GM23338 (cell line): ENCODE data around the gene ARHGAP9. TPM values are rescaled to one million over a fixed set of nuclear protein-coding genes. Genes with fewer than 3 reads are reported as not detected.

Source experiments
- ATAC-seq: fragments of 200-7000 bp; cut with Tn5 transposase; 3 replicates; pipeline ENCODE4 v1.9.1; 2020
- DNase-seq: peaks from one replicate; pipeline ENCODE4 v3.0.0-alpha.2; 2015; ENCODE audit warnings: low spot score
- H2AFZ ChIP-seq: fragments of 200-600 bp; sonication (generic); 2 replicates; pipeline ENCODE4 v1.8.0; 2016; ENCODE audit warnings: antibody characterized with exemption, mild to moderate bottlenecking, moderate library complexity
- H3F3A ChIP-seq: fragments of 200-600 bp; sonication (generic); replicated peaks from 2 replicates; pipeline ENCODE4 v1.8.0; 2017; ENCODE audit warnings: antibody characterized with exemption, mixed run types, low read depth
- H3K27ac ChIP-seq: fragments of 200-600 bp; sonication (generic); 2 replicates; pipeline ENCODE4 v1.6.1; 2016; ENCODE audit warnings: low read depth
- H3K27me3 ChIP-seq: fragments of 200-600 bp; sonication (generic); 2 replicates; pipeline ENCODE4 v1.8.0; 2016; ENCODE audit warnings: mild to moderate bottlenecking, mixed run types, moderate library complexity; ENCODE audit not compliant: insufficient read depth
- H3K36me3 ChIP-seq: fragments of 200-600 bp; sonication (generic); 2 replicates; pipeline ENCODE4 v1.8.0; 2016; ENCODE audit warnings: mild to moderate bottlenecking; ENCODE audit not compliant: insufficient read depth
- H3K4me1 ChIP-seq: fragments of 200-600 bp; sonication (generic); 2 replicates; pipeline ENCODE4 v1.8.0; 2016; ENCODE audit warnings: mild to moderate bottlenecking, moderate library complexity; ENCODE audit not compliant: insufficient read depth
- H3K4me2 ChIP-seq: fragments of 200-600 bp; sonication (generic); 2 replicates; pipeline ENCODE4 v1.7.1; 2017; ENCODE audit warnings: mixed run types
- H3K4me3 ChIP-seq: fragments of 200-600 bp; sonication (generic); 2 replicates; pipeline ENCODE4 v1.6.1; 2016; ENCODE audit warnings: mixed run types
- H3K79me2 ChIP-seq: fragments of 200-600 bp; sonication (generic); replicated peaks from 2 replicates; pipeline ENCODE4 v1.8.0; 2017; ENCODE audit warnings: mild to moderate bottlenecking; ENCODE audit not compliant: insufficient read depth
- H3K9me2 ChIP-seq: fragments of 200-600 bp; sonication (generic); 2 replicates; pipeline ENCODE4 v1.8.0; 2017; ENCODE audit not compliant: insufficient read depth
- H4K20me1 ChIP-seq: fragments of 200-600 bp; sonication (generic); replicated peaks from 2 replicates; pipeline ENCODE4 v1.8.0; 2017; ENCODE audit warnings: mild to moderate bottlenecking; ENCODE audit not compliant: insufficient read depth
- H3K27ac Mint-ChIP-seq: 2 replicates; pipeline ENCODE4 v1.8.0; 2020; ENCODE audit warnings: inconsistent platforms, mild to moderate bottlenecking, moderate library complexity, mixed read lengths
- H3K27me3 Mint-ChIP-seq: 3 replicates; pipeline ENCODE4 v1.8.0; 2022; ENCODE audit warnings: low read depth, mild to moderate bottlenecking, moderate library complexity, mixed read lengths, inconsistent platforms; ENCODE audit not compliant: insufficient read depth, poor library complexity
- H3K36me3 Mint-ChIP-seq: 3 replicates; pipeline ENCODE4 v1.8.0; 2021; ENCODE audit warnings: low read depth, mild to moderate bottlenecking, inconsistent platforms, moderate library complexity, mixed read lengths
- H3K4me1 Mint-ChIP-seq: 3 replicates; pipeline ENCODE4 v1.8.0; 2020; ENCODE audit warnings: mild to moderate bottlenecking, inconsistent platforms, mixed read lengths
- H3K4me3 Mint-ChIP-seq: 3 replicates; pipeline ENCODE4 v1.8.0; 2021; ENCODE audit warnings: moderate library complexity, mild to moderate bottlenecking, inconsistent platforms, mixed read lengths
- H3K9me3 Mint-ChIP-seq: 3 replicates; pipeline ENCODE4 v1.8.0; 2020; ENCODE audit warnings: moderate library complexity, mild to moderate bottlenecking, inconsistent platforms, mixed read lengths
- CREB1 ChIP-seq: fragments of 250-450 bp; sonication (Bioruptor Pico); IDR thresholded peaks from 2 replicates; pipeline ENCODE4 v1.5.0; 2020; ENCODE audit warnings: low read depth, mild to moderate bottlenecking, moderate library complexity
- CTCF ChIP-seq, 2 experiments: fragments of 200-600 bp in 1 of 2; sonication (generic) in 1 of 2; conservative IDR thresholded peaks; 2 replicates each; pipeline versions ENCODE4 v1.5.1 to v1.6.1; 2016 to 2017; ENCODE audit warnings: antibody characterized with exemption in 2 of 2, low read depth in 2 of 2, mild to moderate bottlenecking in 2 of 2, moderate library complexity in 1 of 2
- ETS1 ChIP-seq: IDR thresholded peaks from 2 replicates; pipeline ENCODE4 v1.6.1; 2016; ENCODE audit warnings: antibody characterized with exemption
- JUNB ChIP-seq: IDR thresholded peaks from one replicate; pipeline ENCODE4 v1.6.1; 2016; ENCODE audit warnings: antibody characterized with exemption; ENCODE audit not compliant: unreplicated experiment
- NANOG ChIP-seq: IDR thresholded peaks from 2 replicates; pipeline ENCODE4 v1.6.1; 2016; ENCODE audit warnings: antibody characterized with exemption, borderline replicate concordance
- POLR2AphosphoS5 ChIP-seq: IDR thresholded peaks from 2 replicates; pipeline ENCODE4 v1.6.1; 2016; ENCODE audit warnings: antibody characterized with exemption, low read depth
- ZNF114 ChIP-seq: fragments of 250-450 bp; sonication (Bioruptor Pico); IDR thresholded peaks from 2 replicates; pipeline ENCODE4 v1.5.0; 2020; ENCODE audit warnings: mild to moderate bottlenecking, moderate library complexity
- polyA plus RNA-seq: library from polyadenylated mRNA; unstranded; fragments of >200 nt; fragmentation: Nextera tagmentation; extraction: Ambion mirVana; gene quantifications from 2 replicates; pipeline ENCODE4 v1.2.1, GENCODE V29; 2016
- total RNA-seq: library from RNA; depleted of rRNA; stranded (reverse); fragments of >200 nt; shearing (Covaris generic); gene quantifications from 2 replicates; pipeline ENCODE4 v1.2.3, GENCODE V29; 2014

The ARHGAP9 gene
- total and polyA plus RNA-seq, 2 experiments from 2014 or later, result 4.5 to 7.1 TPM

- TF ChIP-seq CTCF (conservative IDR thresholded peaks at IDR 0.05; ENCODE audit: low read depth in 2 of 2) (no peak), CREB1 (CRISPR knock-in tag) (peak; percentile 91)
Observed at GRCh38 chr12:57461276-57461916, 18.3 kb downstream of the ARHGAP9 start (continued).

GRCh38 chr12:57460841-57461275, 18.8 kb downstream of the ARHGAP9 start:
- H3K4me2 ChIP-seq, result peak overlapping the region; percentile 100
- H4K20me1 ChIP-seq, result no peaks in the 10 kb centered on the region; the same call in 1 of the 2 replicates
- H3K4me1 ChIP-seq, result peaks cover 31% of the 10 kb centered on the region
- Mint-ChIP-seq H3K4me3 (peak overlapping the region; percentile 82), H3K27ac (peak overlapping the region; percentile 98), H3K9me3 (no peaks in the 10 kb centered on the region; the same call in 2 of the 3 replicates), H3K4me1 (peaks cover 41% of the 10 kb centered on the region), H3K27me3 (peaks cover 41% of the 10 kb centered on the region), H3K36me3 (peaks cover 30% of the 10 kb centered on the region)
- peaks cover 23% of the 10 kb centered on the region for H3K79me2 ChIP-seq
- peak overlapping the region; percentile 100 for H3K27ac ChIP-seq
- no peaks in the 10 kb centered on the region for H3K36me3 ChIP-seq
- no peaks in the 10 kb centered on the region for H3K9me2 ChIP-seq
- peak overlapping the region; percentile 72; the same call in 1 of the 2 replicates for H2AFZ ChIP-seq
- TF ChIP-seq ZNF114 (no peak), CTCF (conservative IDR thresholded peaks at IDR 0.05; ENCODE audit: low read depth in 2 of 2) (peak; percentile 20 to 30; a peak in 2 of 4 replicates), POLR2AphosphoS5 (peak; percentile 23; the same call in 1 of the 2 replicates), ETS1 (no peak)
- peak; percentile 22 for ATAC-seq
- no peaks in the 10 kb centered on the region for H3K27me3 ChIP-seq
- H3F3A ChIP-seq, result peaks cover 25% of the 10 kb centered on the region
- DNase-seq, result peak; percentile 91
- peak overlapping the region; percentile 97 for H3K4me3 ChIP-seq

- Mint-ChIP-seq H3K27ac (no peak overlapping the region; the same call in 1 of the 2 replicates), H3K9me3 (no peaks in the 10 kb centered on the region; the same call in 2 of the 3 replicates), H3K4me3 (peak overlapping the region; percentile 82), H3K4me1 (peaks cover 41% of the 10 kb centered on the region), H3K36me3 (peaks cover 30% of the 10 kb centered on the region), H3K27me3 (peaks cover 43% of the 10 kb centered on the region)
- DNase-seq (no peak), ATAC-seq (no peak)
- Histone ChIP-seq H3K27me3 (no peaks in the 10 kb centered on the region), H3K4me1 (peaks cover 35% of the 10 kb centered on the region), H3F3A (peaks cover 25% of the 10 kb centered on the region), H4K20me1 (no peaks in the 10 kb centered on the region; the same call in 1 of the 2 replicates), H3K9me2 (no peaks in the 10 kb centered on the region), H3K4me2 (peak overlapping the region; percentile 100), H3K79me2 (peaks cover 23% of the 10 kb centered on the region), H3K36me3 (no peaks in the 10 kb centered on the region), H3K27ac (peak overlapping the region; percentile 100), H3K4me3 (peak overlapping the region; percentile 97), H2AFZ (no peak overlapping the region)
- no peak for TF ChIP-seq JUNB
- TF ChIP-seq NANOG, result no peak
- TF ChIP-seq POLR2AphosphoS5, result no peak
- TF ChIP-seq ZNF114, result no peak
Observed at GRCh38 chr12:57460468-57460784, 19.2 kb downstream of the ARHGAP9 start.
